ENCODE results near the gene TSPAN14. TPM values are rescaled to one million over a fixed set of nuclear protein-coding genes. Genes with fewer than 3 reads are reported as not detected.

The TSPAN14 gene
- total and polyA plus RNA-seq, 2 experiments from 2014 or later, result 17.9 to 40.7 TPM

DNA sequence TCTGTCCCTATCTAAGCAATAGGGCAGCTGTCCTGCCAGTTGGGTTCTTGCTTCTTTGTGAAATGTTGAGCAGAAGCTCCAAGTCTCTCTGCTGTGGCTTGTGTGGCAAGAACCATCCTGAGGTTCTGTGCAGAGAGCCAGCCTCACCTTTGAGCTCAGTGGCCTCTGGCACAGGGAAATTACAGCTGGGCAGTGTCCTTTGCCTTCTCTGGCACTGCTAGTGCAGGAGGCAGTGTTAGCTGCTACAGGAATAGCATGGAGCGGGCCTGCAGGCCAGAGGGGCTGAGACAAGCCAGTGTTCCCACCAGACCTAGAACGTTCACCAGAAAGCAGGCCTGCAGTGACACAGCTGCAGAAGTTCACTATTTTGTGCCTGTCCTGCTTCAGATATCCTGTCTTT, 44.0 kb upstream of the TSPAN14 start:
- Mint-ChIP-seq H3K4me3 (peak overlapping the region; percentile 45; the same call in 2 of the 3 replicates), H3K36me3 (ENCODE audit: low read depth) (peaks cover 4% of the 10 kb centered on the region; the same call in 1 of the 3 replicates), H3K9me3 (no peaks in the 10 kb centered on the region), H3K4me1 (peaks cover 48% of the 10 kb centered on the region), H3K27me3 (ENCODE audit: insufficient read depth, low read depth, poor library complexity) (peaks cover 14% of the 10 kb centered on the region), H3K27ac (no peak overlapping the region)
- TF ChIP-seq REST (IDR thresholded peaks at IDR 0.05; ENCODE audit: unreplicated experiment), result no peak
- TF ChIP-seq EZH2phosphoT487 (IDR thresholded peaks at IDR 0.05; ENCODE audit: unreplicated experiment), result no peak
- TF ChIP-seq ETS1 (IDR thresholded peaks at IDR 0.05), result no peak
- no peak for TF ChIP-seq EZH2 (IDR thresholded peaks at IDR 0.05; ENCODE audit: low read depth, unreplicated experiment)
- TF ChIP-seq ZNF114 (CRISPR knock-in tag; IDR thresholded peaks at IDR 0.05), result no peak
- TF ChIP-seq POLR2AphosphoS5 (IDR thresholded peaks at IDR 0.05; ENCODE audit: low read depth), result no peak
- TF ChIP-seq, protein P1, sequence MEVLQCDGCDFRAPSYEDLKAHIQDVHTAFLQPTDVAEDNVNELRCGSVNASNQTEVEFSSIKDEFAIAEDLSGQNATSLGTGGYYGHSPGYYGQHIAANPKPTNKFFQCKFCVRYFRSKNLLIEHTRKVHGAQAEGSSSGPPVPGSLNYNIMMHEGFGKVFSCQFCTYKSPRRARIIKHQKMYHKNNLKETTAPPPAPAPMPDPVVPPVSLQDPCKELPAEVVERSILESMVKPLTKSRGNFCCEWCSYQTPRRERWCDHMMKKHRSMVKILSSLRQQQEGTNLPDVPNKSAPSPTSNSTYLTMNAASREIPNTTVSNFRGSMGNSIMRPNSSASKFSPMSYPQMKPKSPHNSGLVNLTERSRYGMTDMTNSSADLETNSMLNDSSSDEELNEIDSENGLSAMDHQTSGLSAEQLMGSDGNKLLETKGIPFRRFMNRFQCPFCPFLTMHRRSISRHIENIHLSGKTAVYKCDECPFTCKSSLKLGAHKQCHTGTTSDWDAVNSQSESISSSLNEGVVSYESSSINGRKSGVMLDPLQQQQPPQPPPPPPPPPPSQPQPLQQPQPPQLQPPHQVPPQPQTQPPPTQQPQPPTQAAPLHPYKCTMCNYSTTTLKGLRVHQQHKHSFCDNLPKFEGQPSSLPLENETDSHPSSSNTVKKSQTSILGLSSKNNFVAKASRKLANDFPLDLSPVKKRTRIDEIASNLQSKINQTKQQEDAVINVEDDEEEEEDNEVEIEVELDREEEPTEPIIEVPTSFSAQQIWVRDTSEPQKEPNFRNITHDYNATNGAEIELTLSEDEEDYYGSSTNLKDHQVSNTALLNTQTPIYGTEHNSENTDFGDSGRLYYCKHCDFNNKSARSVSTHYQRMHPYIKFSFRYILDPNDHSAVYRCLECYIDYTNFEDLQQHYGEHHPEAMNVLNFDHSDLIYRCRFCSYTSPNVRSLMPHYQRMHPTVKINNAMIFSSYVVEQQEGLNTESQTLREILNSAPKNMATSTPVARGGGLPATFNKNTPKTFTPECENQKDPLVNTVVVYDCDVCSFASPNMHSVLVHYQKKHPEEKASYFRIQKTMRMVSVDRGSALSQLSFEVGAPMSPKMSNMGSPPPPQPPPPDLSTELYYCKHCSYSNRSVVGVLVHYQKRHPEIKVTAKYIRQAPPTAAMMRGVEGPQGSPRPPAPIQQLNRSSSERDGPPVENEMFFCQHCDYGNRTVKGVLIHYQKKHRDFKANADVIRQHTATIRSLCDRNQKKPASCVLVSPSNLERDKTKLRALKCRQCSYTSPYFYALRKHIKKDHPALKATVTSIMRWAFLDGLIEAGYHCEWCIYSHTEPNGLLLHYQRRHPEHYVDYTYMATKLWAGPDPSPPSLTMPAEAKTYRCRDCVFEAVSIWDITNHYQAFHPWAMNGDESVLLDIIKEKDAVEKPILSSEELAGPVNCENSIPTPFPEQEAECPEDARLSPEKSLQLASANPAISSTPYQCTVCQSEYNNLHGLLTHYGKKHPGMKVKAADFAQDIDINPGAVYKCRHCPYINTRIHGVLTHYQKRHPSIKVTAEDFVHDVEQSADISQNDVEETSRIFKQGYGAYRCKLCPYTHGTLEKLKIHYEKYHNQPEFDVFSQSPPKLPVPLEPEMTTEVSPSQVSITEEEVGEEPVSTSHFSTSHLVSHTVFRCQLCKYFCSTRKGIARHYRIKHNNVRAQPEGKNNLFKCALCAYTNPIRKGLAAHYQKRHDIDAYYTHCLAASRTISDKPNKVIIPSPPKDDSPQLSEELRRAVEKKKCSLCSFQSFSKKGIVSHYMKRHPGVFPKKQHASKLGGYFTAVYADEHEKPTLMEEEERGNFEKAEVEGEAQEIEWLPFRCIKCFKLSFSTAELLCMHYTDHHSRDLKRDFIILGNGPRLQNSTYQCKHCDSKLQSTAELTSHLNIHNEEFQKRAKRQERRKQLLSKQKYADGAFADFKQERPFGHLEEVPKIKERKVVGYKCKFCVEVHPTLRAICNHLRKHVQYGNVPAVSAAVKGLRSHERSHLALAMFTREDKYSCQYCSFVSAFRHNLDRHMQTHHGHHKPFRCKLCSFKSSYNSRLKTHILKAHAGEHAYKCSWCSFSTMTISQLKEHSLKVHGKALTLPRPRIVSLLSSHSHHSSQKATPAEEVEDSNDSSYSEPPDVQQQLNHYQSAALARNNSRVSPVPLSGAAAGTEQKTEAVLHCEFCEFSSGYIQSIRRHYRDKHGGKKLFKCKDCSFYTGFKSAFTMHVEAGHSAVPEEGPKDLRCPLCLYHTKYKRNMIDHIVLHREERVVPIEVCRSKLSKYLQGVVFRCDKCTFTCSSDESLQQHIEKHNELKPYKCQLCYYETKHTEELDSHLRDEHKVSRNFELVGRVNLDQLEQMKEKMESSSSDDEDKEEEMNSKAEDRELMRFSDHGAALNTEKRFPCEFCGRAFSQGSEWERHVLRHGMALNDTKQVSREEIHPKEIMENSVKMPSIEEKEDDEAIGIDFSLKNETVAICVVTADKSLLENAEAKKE (CRISPR knock-in tag; IDR thresholded peaks at IDR 0.05), result no peak
- no peak for TF ChIP-seq STAT1 (IDR thresholded peaks at IDR 0.05; ENCODE audit: unreplicated experiment)
- TF ChIP-seq JUNB (IDR thresholded peaks at IDR 0.05; ENCODE audit: unreplicated experiment), result no peak
- no peak for TF ChIP-seq ZNF331 (CRISPR knock-in tag; IDR thresholded peaks at IDR 0.05; ENCODE audit: low read depth)
- TF ChIP-seq NANOG (IDR thresholded peaks at IDR 0.05; ENCODE audit: borderline replicate concordance), result no peak
- TF ChIP-seq CTCF (conservative IDR thresholded peaks at IDR 0.05; ENCODE audit: low read depth in 2 of 2), result no peak
- TF ChIP-seq CREB1 (CRISPR knock-in tag; IDR thresholded peaks at IDR 0.05; ENCODE audit: low read depth), result no peak
- Histone ChIP-seq H3K4me1 (ENCODE audit: insufficient read depth) (peaks cover 26% of the 10 kb centered on the region; the same call in 1 of the 2 replicates), H3K79me2 (replicated peaks; ENCODE audit: insufficient read depth) (peaks cover 9% of the 10 kb centered on the region), H3K4me3 (0 out of 2 replicates have a peak overlapping the region, but pooled peaks have one; percentile 83), H3K36me3 (ENCODE audit: insufficient read depth) (no peaks in the 10 kb centered on the region), H4K20me1 (replicated peaks; ENCODE audit: insufficient read depth) (peaks cover 14% of the 10 kb centered on the region), H3K4me2 (no peak overlapping the region), H2AFZ (no peak overlapping the region), H3K27me3 (ENCODE audit: insufficient read depth) (peaks cover 29% of the 10 kb centered on the region), H3K27ac (ENCODE audit: low read depth) (no peak overlapping the region), H3F3A (replicated peaks; ENCODE audit: low read depth) (0 out of 2 replicates have a peak, but pooled peaks cover 5% of the 10 kb centered on the region), H3K9me2 (ENCODE audit: insufficient read depth) (no peaks in the 10 kb centered on the region)
- ATAC-seq, result no peak
- no peak for DNase-seq (ENCODE audit: low spot score)

All from GM23338 (cell line).